IPS DF 4.7 (cell line): ENCODE results near the gene TUBA1C.
"Not testable (repeated sequence)": the region's sequence is repeated elsewhere in the genome, so short reads cannot be mapped to it uniquely, and the experiment has no call there.

Source experiments
- DNase-seq: peaks from one replicate; pipeline ENCODE4 v3.0.0-alpha.2; 2013; ENCODE audit warnings: low spot score; ENCODE audit errors: extremely low read depth

TUBA1C gene

GRCh38 chr12:49255456-49255855, 9.4 kb upstream of the TUBA1C start:
- DNase-seq: not testable (repeated sequence)

GRCh38 chr12:49255857-49256637, 8.8 kb upstream of the TUBA1C start:
- DNase-seq: no peak

DNA sequence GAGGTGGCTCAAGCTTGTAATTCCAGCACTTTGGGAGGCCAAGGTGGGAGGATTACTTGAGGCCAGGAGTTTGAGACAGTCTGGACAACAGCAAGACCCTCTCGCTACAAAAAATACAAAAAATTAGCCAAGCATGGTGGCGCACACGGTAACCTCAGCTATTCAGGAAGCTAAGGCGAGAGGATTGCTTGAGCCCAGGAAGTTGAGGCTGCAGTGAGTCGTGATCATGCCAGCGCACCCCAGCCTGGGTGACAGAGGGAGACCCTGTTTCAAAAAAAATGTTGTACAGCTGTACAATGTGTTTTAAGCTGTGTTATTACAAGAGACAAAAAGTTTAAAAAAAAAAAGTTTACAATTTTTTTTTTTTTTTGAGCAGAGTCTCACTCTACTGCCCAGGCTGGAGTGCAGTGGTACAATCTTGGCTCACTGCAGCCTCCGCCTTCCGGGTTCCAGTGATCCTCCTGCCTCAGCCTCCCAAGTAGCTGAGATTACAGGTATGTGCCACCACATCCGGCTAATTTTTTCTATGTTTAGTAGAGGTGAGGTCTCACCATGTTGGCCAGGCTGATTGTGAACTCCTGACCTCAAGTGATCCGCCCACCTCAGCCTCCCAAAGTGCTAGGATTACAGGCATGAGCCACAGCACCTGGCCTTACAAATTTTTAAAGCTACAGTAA, 7.2 kb upstream of the TUBA1C start:
- DNase-seq: not testable (repeated sequence)

- DNase-seq: no peak
Observed at GRCh38 chr12:49259452-49259851, 5.4 kb upstream of the TUBA1C start.

DNA sequence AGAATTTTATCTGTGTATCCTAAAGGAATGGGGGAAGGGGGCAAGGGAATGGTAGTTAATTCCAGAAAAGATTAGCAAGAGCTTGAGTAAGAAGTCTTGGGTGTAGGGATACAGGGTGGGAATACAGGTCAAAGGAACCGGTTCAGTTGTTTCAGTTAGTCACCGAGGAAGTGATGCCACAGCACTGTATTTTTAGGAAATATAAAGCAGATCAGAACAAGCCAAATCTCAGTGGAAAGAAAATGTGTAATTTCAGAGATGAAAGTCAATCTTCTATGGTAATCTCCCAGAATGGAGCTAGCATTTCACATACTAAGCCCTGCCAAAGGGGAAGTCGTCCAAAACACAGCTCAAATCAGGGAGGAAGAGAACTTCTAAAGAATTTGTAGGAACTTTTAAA, 4.7 kb upstream of the TUBA1C start:
- no peak for DNase-seq

DNA sequence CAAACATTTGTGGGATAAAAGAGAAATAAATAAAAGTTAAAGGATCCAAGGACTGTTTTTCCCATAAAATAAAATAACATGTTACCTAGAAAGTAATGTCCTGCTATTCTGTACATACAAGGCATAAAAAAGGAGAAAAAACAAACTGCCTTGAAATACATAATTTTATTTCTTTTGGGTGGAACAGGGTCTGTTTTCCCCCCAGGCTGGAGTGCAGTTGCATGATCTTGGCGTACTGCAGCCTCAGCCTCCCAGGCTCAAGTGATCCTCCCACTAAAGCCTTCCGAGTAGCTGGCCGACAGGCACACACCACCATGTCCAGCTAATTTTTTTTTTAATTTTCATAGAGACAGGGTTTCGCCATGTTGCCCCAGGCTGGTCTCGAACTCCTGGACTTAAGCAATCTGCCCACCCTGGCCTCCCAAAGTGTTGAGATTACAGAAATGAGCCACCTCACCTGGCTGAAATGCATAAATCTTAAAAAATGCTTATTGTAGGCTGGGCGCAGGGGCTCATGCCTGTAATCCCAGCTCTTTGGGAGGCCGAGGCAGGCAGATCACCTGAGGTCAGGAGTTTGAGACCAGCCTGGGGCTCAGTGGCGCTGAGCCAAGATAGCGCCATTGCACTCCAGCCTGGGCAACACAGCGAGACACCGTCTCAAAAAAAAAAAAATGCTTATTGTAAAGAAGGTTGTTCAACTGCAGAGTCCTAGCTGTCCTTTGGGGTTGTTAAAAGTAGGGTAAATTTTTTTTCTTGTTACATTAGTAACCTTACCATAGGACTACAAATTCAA, 4.1 kb upstream of the TUBA1C start:
- DNase-seq: no peak

DNA sequence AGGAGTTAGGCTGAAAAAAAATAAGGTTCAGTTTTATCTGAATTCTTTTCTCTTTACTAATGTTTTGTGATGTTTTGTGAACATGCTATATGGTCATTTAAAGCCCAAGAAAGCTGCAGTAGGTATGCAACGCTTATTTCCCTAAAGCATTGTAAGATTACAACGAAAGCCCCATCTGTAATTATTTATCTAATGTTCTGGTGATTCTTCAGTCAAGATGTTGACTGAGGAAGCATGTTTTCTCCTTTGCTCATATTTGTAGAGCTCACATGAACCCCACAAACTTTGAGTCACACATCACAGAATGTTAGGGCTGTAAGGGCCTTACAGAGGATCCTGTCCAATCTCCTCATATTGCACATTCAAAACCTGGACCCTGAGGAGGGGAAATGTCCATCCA, 3.2 kb upstream of the TUBA1C start:
- no peak for DNase-seq

DNA sequence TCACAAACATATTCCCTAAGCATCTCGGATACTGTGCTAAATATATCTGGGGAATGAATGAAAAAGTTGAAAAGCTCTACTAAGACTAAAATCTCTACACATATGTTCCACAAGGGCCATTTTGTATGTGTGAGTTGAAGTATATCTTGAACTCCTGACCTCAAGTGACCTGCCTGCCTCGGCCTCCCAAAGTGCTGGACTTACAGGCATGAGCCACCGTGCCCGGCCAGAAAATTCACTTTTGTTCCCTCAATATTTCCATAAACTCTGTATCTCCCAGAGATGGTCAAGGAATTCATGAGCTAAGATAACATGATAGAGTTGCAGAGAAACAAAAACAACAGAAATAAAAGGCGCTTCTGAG, 1.5 kb upstream of the TUBA1C start:
- DNase-seq: no peak

- DNase-seq: no peak
Observed at GRCh38 chr12:49264466-49264872, 413 bp upstream of the TUBA1C start.

DNA sequence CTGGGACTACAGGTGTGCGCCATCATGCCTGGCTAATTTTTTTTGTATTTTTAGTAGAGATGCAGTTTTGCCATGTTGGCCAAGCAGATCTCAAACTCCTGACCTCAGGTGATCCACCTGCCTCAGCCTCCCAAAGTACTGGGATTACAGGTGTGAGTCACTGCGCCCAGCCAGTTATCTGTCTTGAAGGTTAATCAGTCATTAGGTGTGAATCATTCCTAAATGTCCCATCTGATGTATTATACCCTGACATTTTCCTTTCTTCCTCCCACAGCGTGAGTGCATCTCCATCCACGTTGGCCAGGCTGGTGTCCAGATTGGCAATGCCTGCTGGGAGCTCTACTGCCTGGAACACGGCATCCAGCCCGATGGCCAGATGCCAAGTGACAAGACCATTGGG, 4.3 kb downstream of the TUBA1C start:
- not testable (repeated sequence) for DNase-seq

DNA sequence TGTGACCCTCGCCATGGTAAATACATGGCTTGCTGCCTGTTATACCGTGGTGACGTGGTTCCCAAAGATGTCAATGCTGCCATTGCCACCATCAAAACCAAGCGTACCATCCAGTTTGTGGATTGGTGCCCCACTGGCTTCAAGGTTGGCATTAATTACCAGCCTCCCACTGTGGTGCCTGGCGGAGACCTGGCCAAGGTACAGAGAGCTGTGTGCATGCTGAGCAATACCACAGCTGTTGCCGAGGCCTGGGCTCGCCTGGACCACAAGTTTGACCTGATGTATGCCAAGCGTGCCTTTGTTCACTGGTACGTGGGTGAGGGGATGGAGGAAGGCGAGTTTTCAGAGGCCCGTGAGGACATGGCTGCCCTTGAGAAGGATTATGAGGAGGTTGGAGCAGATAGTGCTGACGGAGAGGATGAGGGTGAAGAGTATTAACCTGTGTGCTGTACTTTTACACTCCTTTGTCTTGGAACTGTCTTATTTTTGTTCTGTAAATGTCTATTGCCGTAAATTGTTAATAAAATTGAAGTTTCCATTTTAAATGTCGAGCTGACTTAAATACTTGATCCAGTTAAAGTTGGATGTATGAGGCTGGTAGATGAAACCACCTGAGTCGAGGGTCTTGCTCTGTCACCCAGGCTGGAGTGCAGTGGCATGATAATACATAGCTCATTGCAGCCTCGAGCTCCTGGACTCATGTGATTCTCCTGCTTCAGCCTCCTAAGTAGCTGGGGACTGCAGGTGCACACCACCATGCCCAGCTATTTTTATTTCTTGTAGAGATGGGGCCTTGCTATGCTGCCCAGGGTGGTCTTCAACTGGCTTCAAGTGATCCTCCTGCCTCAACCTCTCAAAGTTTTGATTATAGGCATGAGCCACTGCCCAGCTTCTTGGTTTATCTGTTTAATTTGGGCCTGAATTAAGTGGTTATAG, 8.2 kb downstream of the TUBA1C start:
- DNase-seq: no peak

- DNase-seq: no peak
Observed at GRCh38 chr12:49273726-49274395, 9.0 kb downstream of the TUBA1C start.

- DNase-seq: no peak
Observed at GRCh38 chr12:49274396-49275069, 9.7 kb downstream of the TUBA1C start.

DNA sequence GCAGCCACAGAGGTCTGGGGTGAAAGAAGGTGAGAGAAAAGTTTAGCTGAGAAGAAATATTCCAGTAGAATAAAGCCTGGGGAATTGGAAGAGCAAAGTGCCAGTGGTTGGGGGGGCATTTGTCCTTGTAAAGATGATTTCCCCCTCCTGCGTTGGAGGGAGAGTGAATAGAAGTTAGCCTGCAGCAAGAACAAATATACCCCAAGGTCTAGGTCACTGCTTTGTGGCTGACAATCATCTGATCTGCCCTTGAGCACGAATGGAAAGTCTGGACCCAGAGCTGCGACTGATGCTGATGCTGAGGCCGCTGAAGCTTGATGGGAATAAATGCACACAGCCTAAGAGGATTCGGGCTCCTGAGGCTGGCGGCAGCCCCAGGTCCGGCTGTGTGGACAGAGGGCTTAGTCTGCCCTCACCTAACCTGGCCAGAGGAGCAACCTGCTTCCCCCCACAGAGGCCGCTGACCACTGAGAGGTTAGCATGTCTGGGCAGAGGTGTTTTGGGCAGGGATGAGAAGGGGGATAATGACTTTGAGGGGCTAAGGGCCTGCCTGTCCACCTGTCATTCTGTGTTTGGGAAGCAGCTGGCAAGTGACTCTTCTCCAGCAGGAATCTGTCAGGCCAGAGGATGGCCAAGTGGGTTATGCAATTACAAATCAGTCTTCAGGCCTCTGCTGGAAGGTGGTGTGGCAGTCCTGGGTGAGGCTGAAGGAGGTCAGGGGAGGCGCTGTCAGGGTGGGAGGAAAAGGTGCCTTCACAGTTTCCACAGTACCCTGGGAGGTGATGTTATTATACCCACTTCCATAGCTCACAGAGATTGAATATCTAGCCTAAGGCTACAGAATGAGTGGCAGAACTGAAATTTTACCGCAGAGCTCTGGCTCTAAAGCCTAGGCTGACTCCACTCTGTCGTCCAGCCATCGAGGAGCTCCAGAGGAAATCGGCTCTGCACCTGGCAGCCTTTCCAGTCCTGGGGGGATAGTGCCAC, 11.7 kb downstream of the TUBA1C start:
- DNase-seq: no peak

GRCh38 chr12:49277466-49277865, 12.6 kb downstream of the TUBA1C start:
- no peak for DNase-seq

DNA sequence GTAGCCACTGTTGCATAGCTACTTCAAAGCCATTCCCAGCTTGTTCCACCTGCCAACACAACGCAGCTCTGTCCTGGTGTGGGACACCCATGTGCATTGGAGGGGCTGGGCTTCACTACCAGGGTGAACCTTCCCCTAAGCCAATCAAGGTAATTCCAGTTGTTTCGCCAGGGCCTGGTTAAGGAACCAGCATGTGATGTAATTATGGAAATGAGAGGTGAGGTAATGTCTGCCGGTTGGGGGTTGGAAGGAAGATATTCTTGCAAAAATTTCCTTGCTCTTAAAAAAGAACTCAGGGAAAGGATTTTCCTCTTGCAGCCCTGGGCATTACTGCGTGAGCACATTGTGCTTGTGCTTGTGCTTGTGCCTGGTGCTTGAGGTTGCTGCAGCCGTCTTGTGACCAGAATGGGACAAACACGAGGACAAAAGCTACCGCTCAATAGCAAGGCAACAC, 14.9 kb downstream of the TUBA1C start:
- DNase-seq: no peak

DNA sequence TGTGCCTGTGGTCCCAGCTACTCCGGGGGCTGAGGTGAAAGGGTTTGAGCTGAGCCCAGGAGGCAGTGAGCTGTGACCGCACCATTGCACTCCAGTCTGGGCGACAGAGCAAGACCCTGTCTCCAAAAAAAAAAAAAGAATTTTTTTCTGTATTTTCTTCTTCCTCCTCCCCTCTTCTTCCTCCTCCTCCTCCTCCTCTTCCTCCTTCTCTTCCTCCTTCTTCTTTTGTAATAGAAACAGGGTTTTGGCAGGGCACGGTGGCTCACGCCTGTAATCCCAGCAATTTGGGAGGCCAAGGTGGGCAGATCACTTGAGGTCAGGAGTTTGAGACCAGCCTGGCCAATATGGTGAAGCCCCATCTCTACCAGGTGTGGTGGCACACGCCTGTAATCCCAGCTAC, 15.7 kb downstream of the TUBA1C start:
- DNase-seq: not testable (repeated sequence)

DNA sequence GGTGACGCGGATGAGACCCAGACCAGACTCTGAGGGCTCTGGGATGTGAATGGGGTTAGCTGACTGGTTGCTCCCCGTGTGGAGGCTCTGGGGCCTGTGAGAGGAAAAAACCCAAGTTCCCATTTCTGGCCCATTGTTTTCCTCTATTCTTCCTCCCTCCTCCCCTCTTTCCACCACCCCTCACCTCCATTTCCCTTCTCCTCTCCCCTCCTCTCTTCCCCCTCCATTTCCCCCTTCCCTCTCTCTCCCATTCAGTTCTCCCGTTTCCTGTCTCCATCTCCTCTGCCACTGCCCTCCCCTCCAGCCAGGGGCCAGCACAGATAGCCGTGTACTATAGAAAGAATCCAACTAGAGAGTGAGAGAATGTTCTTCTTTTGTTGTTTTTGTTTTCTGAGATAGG, 17.4 kb downstream of the TUBA1C start:
- no peak for DNase-seq
